ENCODE results near the gene CFAP251. TPM values are rescaled to one million over a fixed set of nuclear protein-coding genes. Genes with fewer than 3 reads are reported as not detected.

CFAP251 gene
- total and polyA plus RNA-seq, 2 of the 13 experiments (the other 11 are each of a cell fraction or from before 2014, with no cell fraction given), result 0.30 to 0.42 TPM

DNA sequence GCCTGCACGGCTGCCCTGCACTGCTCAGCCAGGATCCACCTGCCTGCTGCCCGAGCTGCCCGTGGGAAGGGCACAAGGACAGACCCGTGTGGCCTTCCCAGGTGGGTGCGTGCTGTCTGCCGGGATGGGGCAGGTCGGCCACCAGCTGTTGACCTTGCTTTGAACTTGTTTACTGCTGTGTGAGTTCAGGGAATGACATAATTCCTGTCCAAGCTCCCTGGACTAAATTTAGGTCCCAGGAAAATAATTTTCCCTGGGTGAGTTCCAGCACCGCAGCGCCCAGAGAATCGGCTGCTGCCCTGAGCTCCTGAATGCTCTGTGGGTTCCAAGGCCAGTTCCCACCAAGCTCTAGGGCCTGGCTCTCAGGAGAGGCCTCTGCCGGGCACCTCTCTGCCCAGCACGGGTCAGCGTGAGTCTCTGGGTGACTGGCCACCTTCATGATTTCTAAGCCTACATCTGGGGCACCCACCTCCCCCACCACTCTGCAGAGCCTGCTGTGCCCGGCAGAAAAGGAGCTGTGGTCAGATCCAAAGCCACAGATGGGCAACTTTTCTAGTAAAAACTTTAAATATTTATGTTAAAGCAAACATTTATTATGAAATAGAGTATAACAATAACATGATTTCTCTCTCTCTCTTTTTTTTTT, 133.0 kb downstream of the CFAP251 start (continued):
- TF ChIP-seq, protein P1, sequence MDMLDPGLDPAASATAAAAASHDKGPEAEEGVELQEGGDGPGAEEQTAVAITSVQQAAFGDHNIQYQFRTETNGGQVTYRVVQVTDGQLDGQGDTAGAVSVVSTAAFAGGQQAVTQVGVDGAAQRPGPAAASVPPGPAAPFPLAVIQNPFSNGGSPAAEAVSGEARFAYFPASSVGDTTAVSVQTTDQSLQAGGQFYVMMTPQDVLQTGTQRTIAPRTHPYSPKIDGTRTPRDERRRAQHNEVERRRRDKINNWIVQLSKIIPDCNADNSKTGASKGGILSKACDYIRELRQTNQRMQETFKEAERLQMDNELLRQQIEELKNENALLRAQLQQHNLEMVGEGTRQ (IDR thresholded peaks at IDR 0.05; ENCODE audit: low read depth, low read length), result no peak
- TF ChIP-seq, protein P1 (CRISPR knock-in tag; IDR thresholded peaks at IDR 0.05; ENCODE audit: borderline replicate concordance), result no peak
- no peak for TF ChIP-seq ASH2L (IDR thresholded peaks at IDR 0.05; ENCODE audit: insufficient read length, low read depth, low read length)
- TF ChIP-seq, protein P2, sequence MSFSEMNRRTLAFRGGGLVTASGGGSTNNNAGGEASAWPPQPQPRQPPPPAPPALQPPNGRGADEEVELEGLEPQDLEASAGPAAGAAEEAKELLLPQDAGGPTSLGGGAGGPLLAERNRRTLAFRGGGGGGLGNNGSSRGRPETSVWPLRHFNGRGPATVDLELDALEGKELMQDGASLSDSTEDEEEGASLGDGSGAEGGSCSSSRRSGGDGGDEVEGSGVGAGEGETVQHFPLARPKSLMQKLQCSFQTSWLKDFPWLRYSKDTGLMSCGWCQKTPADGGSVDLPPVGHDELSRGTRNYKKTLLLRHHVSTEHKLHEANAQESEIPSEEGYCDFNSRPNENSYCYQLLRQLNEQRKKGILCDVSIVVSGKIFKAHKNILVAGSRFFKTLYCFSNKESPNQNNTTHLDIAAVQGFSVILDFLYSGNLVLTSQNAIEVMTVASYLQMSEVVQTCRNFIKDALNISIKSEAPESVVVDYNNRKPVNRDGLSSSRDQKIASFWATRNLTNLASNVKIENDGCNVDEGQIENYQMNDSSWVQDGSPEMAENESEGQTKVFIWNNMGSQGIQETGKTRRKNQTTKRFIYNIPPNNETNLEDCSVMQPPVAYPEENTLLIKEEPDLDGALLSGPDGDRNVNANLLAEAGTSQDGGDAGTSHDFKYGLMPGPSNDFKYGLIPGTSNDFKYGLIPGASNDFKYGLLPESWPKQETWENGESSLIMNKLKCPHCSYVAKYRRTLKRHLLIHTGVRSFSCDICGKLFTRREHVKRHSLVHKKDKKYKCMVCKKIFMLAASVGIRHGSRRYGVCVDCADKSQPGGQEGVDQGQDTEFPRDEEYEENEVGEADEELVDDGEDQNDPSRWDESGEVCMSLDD (CRISPR knock-in tag; IDR thresholded peaks at IDR 0.05; ENCODE audit: borderline replicate concordance), result no peak
- no peak for TF ChIP-seq NFIC (IDR thresholded peaks at IDR 0.05; ENCODE audit: low read length)
- TF ChIP-seq, protein P3, sequence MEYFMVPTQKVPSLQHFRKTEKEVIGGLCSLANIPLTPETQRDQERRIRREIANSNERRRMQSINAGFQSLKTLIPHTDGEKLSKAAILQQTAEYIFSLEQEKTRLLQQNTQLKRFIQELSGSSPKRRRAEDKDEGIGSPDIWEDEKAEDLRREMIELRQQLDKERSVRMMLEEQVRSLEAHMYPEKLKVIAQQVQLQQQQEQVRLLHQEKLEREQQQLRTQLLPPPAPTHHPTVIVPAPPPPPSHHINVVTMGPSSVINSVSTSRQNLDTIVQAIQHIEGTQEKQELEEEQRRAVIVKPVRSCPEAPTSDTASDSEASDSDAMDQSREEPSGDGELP (IDR thresholded peaks at IDR 0.05; ENCODE audit: borderline replicate concordance, low read depth), result peak; percentile 89
- no peak for TF ChIP-seq ZNF776 (CRISPR knock-in tag; IDR thresholded peaks at IDR 0.05)
- TF ChIP-seq ZNF841 (CRISPR knock-in tag; IDR thresholded peaks at IDR 0.05; ENCODE audit: borderline replicate concordance), result no peak
- TF ChIP-seq ZSCAN25 (CRISPR knock-in tag; IDR thresholded peaks at IDR 0.05), result no peak
- TF ChIP-seq, protein P4, sequence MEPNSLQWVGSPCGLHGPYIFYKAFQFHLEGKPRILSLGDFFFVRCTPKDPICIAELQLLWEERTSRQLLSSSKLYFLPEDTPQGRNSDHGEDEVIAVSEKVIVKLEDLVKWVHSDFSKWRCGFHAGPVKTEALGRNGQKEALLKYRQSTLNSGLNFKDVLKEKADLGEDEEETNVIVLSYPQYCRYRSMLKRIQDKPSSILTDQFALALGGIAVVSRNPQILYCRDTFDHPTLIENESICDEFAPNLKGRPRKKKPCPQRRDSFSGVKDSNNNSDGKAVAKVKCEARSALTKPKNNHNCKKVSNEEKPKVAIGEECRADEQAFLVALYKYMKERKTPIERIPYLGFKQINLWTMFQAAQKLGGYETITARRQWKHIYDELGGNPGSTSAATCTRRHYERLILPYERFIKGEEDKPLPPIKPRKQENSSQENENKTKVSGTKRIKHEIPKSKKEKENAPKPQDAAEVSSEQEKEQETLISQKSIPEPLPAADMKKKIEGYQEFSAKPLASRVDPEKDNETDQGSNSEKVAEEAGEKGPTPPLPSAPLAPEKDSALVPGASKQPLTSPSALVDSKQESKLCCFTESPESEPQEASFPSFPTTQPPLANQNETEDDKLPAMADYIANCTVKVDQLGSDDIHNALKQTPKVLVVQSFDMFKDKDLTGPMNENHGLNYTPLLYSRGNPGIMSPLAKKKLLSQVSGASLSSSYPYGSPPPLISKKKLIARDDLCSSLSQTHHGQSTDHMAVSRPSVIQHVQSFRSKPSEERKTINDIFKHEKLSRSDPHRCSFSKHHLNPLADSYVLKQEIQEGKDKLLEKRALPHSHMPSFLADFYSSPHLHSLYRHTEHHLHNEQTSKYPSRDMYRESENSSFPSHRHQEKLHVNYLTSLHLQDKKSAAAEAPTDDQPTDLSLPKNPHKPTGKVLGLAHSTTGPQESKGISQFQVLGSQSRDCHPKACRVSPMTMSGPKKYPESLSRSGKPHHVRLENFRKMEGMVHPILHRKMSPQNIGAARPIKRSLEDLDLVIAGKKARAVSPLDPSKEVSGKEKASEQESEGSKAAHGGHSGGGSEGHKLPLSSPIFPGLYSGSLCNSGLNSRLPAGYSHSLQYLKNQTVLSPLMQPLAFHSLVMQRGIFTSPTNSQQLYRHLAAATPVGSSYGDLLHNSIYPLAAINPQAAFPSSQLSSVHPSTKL (CRISPR knock-in tag; IDR thresholded peaks at IDR 0.05), result peak; percentile 67
- no peak for TF ChIP-seq CREB1 (IDR thresholded peaks at IDR 0.05)
- TF ChIP-seq CREB1 (CRISPR knock-in tag; IDR thresholded peaks at IDR 0.05), result no peak
- peak; percentile 12; the same call in 1 of the 2 replicates for TF ChIP-seq HNF4A (CRISPR knock-in tag; IDR thresholded peaks at IDR 0.05)
- TF ChIP-seq ZNF564 (CRISPR knock-in tag; IDR thresholded peaks at IDR 0.05), result no peak
- no peak for TF ChIP-seq ZNF543 (CRISPR knock-in tag; IDR thresholded peaks at IDR 0.05)
- TF ChIP-seq, protein P5, sequence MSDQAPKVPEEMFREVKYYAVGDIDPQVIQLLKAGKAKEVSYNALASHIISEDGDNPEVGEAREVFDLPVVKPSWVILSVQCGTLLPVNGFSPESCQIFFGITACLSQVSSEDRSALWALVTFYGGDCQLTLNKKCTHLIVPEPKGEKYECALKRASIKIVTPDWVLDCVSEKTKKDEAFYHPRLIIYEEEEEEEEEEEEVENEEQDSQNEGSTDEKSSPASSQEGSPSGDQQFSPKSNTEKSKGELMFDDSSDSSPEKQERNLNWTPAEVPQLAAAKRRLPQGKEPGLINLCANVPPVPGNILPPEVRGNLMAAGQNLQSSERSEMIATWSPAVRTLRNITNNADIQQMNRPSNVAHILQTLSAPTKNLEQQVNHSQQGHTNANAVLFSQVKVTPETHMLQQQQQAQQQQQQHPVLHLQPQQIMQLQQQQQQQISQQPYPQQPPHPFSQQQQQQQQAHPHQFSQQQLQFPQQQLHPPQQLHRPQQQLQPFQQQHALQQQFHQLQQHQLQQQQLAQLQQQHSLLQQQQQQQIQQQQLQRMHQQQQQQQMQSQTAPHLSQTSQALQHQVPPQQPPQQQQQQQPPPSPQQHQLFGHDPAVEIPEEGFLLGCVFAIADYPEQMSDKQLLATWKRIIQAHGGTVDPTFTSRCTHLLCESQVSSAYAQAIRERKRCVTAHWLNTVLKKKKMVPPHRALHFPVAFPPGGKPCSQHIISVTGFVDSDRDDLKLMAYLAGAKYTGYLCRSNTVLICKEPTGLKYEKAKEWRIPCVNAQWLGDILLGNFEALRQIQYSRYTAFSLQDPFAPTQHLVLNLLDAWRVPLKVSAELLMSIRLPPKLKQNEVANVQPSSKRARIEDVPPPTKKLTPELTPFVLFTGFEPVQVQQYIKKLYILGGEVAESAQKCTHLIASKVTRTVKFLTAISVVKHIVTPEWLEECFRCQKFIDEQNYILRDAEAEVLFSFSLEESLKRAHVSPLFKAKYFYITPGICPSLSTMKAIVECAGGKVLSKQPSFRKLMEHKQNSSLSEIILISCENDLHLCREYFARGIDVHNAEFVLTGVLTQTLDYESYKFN (CRISPR knock-in tag; conservative IDR thresholded peaks at IDR 0.05), result 0 out of 2 replicates have a peak, but pooled peaks have one; percentile 19
